Skeletal muscle satellite cell (primary cell): ENCODE results near the gene P2RY10.
"Not testable (repeated sequence)": the region's sequence is repeated elsewhere in the genome, so short reads cannot be mapped to it uniquely, and the experiment has no call there.

Experiments used
- H3K27me3 ChIP-seq: 2 replicates; pipeline ENCODE4 v1.7.0; 2013; ENCODE audit warnings: low read length; ENCODE audit not compliant: control insufficient read depth, insufficient read depth
- H3K36me3 ChIP-seq: 2 replicates; pipeline ENCODE4 v1.7.0; 2013; ENCODE audit warnings: mild to moderate bottlenecking, control low read depth, low read length; ENCODE audit not compliant: insufficient read depth
- H3K4me1 ChIP-seq: 2 replicates; pipeline ENCODE4 v1.7.0; 2013; ENCODE audit warnings: low read length; ENCODE audit not compliant: control insufficient read depth, insufficient read depth
- H3K4me2 ChIP-seq: 2 replicates; pipeline ENCODE4 v1.7.0; 2013; ENCODE audit warnings: mild to moderate bottlenecking, low read length
- H3K4me3 ChIP-seq: 2 replicates; pipeline ENCODE4 v1.7.0; 2013; ENCODE audit warnings: low read length
- H3K9ac ChIP-seq: 2 replicates; pipeline ENCODE4 v1.7.0; 2013; ENCODE audit warnings: mild to moderate bottlenecking, low read depth, low read length, moderate library complexity
- H3K9me3 ChIP-seq: replicated peaks from 2 replicates; pipeline ENCODE4 v1.7.0; 2013; ENCODE audit warnings: mild to moderate bottlenecking, control low read depth, low read length

Gene P2RY10

DNA sequence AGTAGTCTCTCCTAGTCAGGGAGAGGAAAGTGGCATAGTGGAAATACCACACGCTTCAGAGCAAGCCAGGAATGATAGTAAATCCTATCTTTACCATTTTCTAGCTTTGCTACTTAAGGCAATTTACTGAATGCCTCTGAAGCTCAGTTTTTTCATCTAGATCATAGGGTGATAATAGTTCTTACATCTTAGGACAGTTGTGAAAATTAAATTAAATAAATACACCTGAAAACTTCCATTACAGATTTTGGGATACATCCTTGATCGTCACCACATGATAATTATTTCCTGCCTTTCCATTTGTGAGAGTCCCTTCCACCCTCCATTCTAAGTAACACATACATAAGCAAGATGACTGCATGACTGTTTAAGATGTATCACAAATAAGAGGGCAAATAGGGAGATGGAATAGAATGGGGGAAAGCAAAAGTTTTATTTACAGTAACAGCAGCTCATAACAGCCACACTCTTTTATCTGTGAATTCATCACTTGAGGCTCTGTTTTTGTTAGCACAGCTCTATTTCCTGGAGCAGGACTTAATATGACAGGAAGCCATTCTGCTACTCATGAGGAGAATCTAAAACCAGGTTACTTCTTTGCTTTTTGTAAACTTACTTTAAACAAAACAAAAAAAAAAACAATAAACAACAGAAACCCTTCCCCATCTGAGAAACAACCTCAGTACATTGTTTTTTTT, 13.4 kb downstream of the P2RY10 start:
- H3K27me3 ChIP-seq: no peaks in the 10 kb centered on the region
- H3K9ac ChIP-seq: no peak overlapping the region
- H3K4me2 ChIP-seq: no peak overlapping the region
- H3K4me1 ChIP-seq: no peaks in the 10 kb centered on the region
- H3K9me3 ChIP-seq: no peaks in the 10 kb centered on the region
- no peak overlapping the region for H3K4me3 ChIP-seq
- no peaks in the 10 kb centered on the region for H3K36me3 ChIP-seq

DNA sequence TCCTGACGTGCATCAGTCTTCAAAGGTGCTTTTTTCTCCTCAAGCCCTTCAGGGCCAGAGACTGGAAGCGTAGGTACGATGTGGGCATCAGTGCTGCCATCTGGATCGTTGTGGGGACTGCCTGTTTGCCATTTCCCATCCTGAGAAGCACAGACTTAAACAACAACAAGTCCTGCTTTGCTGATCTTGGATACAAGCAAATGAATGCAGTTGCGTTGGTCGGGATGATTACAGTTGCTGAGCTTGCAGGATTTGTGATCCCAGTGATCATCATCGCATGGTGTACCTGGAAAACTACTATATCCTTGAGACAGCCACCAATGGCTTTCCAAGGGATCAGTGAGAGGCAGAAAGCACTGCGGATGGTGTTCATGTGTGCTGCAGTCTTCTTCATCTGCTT, 15.7 kb downstream of the P2RY10 start:
- H3K4me2 ChIP-seq: no peak overlapping the region
- no peaks in the 10 kb centered on the region for H3K36me3 ChIP-seq
- no peaks in the 10 kb centered on the region for H3K9me3 ChIP-seq
- H3K4me3 ChIP-seq: no peak overlapping the region
- no peaks in the 10 kb centered on the region for H3K4me1 ChIP-seq
- no peak overlapping the region for H3K9ac ChIP-seq
- no peaks in the 10 kb centered on the region for H3K27me3 ChIP-seq

DNA sequence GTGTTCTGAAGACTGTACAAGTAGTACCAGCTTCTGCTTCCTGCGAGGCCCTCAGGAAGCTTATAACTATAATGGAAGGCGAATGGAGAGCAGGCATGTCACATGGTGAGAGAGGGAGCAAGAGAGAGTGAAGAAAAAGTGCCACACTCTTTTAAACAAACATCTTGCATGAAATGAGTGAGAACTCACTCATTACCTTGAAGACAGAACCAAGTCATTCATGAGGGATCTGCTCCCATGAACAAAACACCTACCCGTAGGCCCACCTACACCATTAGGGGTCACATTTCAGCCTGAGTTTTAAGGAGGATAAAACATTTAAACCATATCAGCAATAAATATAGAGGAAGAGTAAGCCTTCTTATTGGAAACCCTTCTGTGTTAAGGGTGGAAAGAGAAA, 19.4 kb downstream of the P2RY10 start:
- Histone ChIP-seq H3K4me3 (no peak overlapping the region), H3K9me3 (no peaks in the 10 kb centered on the region), H3K4me1 (no peaks in the 10 kb centered on the region), H3K27me3 (no peaks in the 10 kb centered on the region), H3K36me3 (no peaks in the 10 kb centered on the region), H3K4me2 (no peak overlapping the region), H3K9ac (no peak overlapping the region)

DNA sequence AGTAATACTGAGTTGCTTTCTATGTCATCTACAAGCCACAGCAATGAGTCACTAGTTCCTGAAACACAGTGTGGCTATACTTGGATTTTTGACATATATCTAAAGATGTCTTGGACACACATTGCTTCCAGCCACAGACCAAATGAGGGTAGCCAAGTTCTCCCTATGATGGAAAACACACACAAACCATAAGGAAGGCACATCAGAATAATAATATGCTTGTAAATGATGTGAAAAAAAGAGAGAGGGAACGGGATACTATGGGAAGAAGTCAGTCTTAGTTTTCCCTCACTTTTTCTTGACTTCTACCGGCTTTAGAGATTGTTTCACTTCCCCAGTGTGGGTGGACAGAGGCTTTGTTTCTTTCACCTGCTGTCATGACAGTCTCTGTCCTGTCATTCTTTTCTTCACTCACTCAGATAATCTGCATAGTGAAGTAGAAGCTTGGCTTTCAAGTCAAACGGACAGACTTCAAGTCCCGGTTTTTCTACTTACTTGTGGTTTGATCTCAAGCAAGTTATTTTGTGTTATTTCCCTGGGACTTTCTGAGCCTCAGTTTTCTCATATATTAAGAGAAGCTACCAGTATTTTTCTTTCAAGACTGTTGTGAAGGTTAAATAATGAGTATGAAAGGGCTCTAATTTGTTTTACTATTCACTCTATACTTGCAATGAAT, 34.7 kb downstream of the P2RY10 start:
- Histone ChIP-seq H3K36me3 (no peaks in the 10 kb centered on the region), H3K27me3 (no peaks in the 10 kb centered on the region), H3K4me3 (no peak overlapping the region), H3K4me1 (no peaks in the 10 kb centered on the region), H3K9ac (no peak overlapping the region), H3K9me3 (no peaks in the 10 kb centered on the region), H3K4me2 (no peak overlapping the region)

DNA sequence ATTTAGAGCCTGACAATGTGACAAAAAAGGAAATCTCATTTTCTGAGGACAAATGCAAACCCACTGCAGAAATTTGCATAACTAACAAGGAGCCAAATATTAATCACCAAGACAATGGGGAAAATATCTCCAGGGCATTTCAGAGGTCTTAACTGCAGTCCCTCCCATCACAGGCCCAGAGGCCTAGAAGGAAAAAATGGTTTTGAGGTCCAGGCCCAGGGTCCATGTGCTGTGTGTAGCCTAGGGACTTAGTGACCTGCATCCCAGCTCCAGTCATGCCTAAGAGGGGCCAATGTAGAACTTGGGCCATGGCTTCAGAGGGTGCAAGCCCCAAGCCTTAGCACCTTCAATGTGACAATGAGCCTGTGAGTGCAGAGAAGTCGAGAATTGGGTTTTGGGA, 44.2 kb downstream of the P2RY10 start:
- H3K9me3 ChIP-seq: no peaks in the 10 kb centered on the region
- H3K4me2 ChIP-seq: no peak overlapping the region
- no peak overlapping the region for H3K9ac ChIP-seq
- H3K27me3 ChIP-seq: no peaks in the 10 kb centered on the region
- no peak overlapping the region for H3K4me3 ChIP-seq
- H3K36me3 ChIP-seq: no peaks in the 10 kb centered on the region
- H3K4me1 ChIP-seq: no peaks in the 10 kb centered on the region

DNA sequence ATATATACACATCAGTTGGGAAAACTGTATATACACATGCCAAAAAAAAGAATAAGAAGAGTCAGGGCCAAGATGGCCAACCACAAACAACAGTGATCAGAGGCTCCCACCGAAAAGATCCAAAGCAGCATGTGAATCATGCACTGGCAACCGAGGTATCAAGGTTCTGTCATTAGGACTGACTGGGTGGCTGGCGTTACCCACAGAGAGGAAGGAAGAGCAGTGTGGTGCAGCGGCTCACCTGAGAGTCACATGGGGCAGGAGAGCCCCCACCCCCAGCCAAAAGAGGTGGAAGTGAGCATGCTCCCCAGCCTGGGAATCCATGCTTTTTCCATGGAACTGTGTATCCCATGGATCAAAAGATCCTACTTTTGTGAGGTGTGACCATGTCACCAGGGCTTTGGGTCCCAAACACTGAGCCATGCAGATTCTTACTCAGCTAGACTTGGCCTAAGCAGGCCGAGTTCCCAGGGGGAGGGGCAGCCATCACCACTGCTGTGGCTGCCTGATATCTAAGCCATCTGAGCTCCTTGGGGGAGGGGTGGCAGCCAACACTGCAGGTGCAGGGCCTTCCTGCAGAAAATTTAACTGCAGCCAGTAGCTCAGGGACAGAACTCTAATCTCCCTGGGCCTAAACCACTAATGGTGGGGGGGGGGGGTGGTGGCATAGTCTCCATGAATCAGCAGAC, 52.8 kb downstream of the P2RY10 start:
- no peak overlapping the region for H3K4me2 ChIP-seq
- H3K4me3 ChIP-seq: no peak overlapping the region
- H3K4me1 ChIP-seq: no peaks in the 10 kb centered on the region
- no peaks in the 10 kb centered on the region for H3K36me3 ChIP-seq
- no peaks in the 10 kb centered on the region for H3K9me3 ChIP-seq
- no peak overlapping the region for H3K9ac ChIP-seq
- H3K27me3 ChIP-seq: no peaks in the 10 kb centered on the region

DNA sequence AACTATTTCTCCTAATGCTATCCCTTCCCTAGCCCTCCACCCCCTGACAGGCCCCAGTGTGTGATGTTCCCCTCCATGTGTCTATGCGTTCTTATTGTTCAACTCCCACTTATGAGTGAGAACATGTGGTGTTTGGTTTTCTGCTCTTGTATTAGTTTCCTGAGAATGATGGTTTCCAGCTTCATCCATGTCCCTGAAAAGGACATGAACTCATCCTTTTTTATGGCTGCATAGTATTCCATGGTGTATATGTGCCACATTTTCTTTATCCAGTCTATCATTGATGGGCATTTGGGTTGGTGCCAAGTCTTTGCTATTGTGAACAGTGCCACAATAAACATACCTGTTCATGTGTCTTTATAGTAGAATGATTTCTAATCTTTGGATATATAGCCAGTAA, 62.3 kb downstream of the P2RY10 start:
- H3K4me2 ChIP-seq, H3K4me1 ChIP-seq, H3K9ac ChIP-seq, H3K4me3 ChIP-seq, H3K27me3 ChIP-seq, H3K36me3 ChIP-seq, H3K9me3 ChIP-seq: not testable (repeated sequence)
